ENCODE data around the gene DNMBP. TPM values are rescaled to one million over a fixed set of nuclear protein-coding genes. Genes with fewer than 3 reads are reported as not detected.

The DNMBP gene
- total RNA-seq, 1 donor from 2014 or later, result 47.5 TPM

GRCh38 chr10:100022403-100022802 is 12.7 kb upstream of the DNMBP start:
- Mint-ChIP-seq H3K27ac (no peak overlapping the region), H3K4me3 (ENCODE audit: low read depth) (no peak overlapping the region), H3K27me3 (no peaks in the 10 kb centered on the region), H3K4me1 (ENCODE audit: low read depth) (peaks cover 25% of the 10 kb centered on the region), H3K36me3 (ENCODE audit: insufficient read depth) (no peaks in the 10 kb centered on the region), H3K9me3 (ENCODE audit: low read depth) (no peaks in the 10 kb centered on the region)
- no peak for TF ChIP-seq CTCF (IDR thresholded peaks at IDR 0.05; ENCODE audit: unreplicated experiment)
- DNase-seq (ENCODE audit: low spot score, unreplicated experiment), result no peak

- Mint-ChIP-seq H3K4me3 (ENCODE audit: low read depth) (no peak overlapping the region), H3K36me3 (ENCODE audit: insufficient read depth) (no peaks in the 10 kb centered on the region), H3K27ac (no peak overlapping the region), H3K27me3 (no peaks in the 10 kb centered on the region), H3K9me3 (ENCODE audit: low read depth) (no peaks in the 10 kb centered on the region), H3K4me1 (ENCODE audit: low read depth) (peaks cover 25% of the 10 kb centered on the region)
- DNase-seq (ENCODE audit: low spot score, unreplicated experiment), result no peak
- no peak for TF ChIP-seq CTCF (IDR thresholded peaks at IDR 0.05; ENCODE audit: unreplicated experiment)
These were observed 11.6 kb upstream of the DNMBP start for GRCh38 chr10:100021322-100021721.

DNA sequence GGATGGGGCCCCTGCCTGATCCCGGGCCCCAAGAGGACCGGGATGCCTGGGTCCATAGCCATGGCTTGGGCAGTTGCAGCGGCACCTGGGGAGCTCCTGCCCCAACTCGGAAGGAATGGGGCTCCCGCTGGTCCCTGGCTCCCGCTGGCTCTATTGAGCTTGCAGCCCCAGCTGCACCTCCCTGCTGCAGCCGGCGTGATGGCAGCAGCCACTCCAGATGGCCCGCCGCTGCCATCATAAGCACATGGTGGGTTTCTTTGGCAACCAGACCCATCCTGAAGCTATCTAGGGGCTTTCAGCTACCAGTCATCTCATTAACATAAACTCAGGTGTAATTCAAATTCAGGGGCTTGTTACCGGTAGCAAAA is 11.1 kb upstream of the DNMBP start:
- DNase-seq (ENCODE audit: low spot score, unreplicated experiment), result no peak
- Mint-ChIP-seq H3K4me3 (ENCODE audit: low read depth) (no peak overlapping the region), H3K4me1 (ENCODE audit: low read depth) (peaks cover 25% of the 10 kb centered on the region), H3K27ac (no peak overlapping the region), H3K36me3 (ENCODE audit: insufficient read depth) (no peaks in the 10 kb centered on the region), H3K9me3 (ENCODE audit: low read depth) (no peaks in the 10 kb centered on the region), H3K27me3 (no peaks in the 10 kb centered on the region)
- no peak for TF ChIP-seq CTCF (IDR thresholded peaks at IDR 0.05; ENCODE audit: unreplicated experiment)

GRCh38 chr10:100020142-100020885 is 10.6 kb upstream of the DNMBP start:
- Mint-ChIP-seq H3K9me3 (ENCODE audit: low read depth) (no peaks in the 10 kb centered on the region), H3K27ac (peak overlapping the region; percentile 84), H3K27me3 (no peaks in the 10 kb centered on the region), H3K4me1 (ENCODE audit: low read depth) (peaks cover 24% of the 10 kb centered on the region), H3K4me3 (ENCODE audit: low read depth) (peak overlapping the region; percentile 0), H3K36me3 (ENCODE audit: insufficient read depth) (no peaks in the 10 kb centered on the region)
- TF ChIP-seq CTCF (IDR thresholded peaks at IDR 0.05; ENCODE audit: unreplicated experiment), result no peak
- DNase-seq (ENCODE audit: low spot score, unreplicated experiment), result no peak

GRCh38 chr10:100019787-100020141 is 10.0 kb upstream of the DNMBP start:
- no peak for DNase-seq (ENCODE audit: low spot score, unreplicated experiment)
- Mint-ChIP-seq H3K27ac (peak overlapping the region; percentile 84), H3K27me3 (no peaks in the 10 kb centered on the region), H3K9me3 (ENCODE audit: low read depth) (no peaks in the 10 kb centered on the region), H3K4me3 (ENCODE audit: low read depth) (peak overlapping the region; percentile 0), H3K36me3 (ENCODE audit: insufficient read depth) (no peaks in the 10 kb centered on the region), H3K4me1 (ENCODE audit: low read depth) (peaks cover 20% of the 10 kb centered on the region)
- peak; percentile 35 for TF ChIP-seq CTCF (IDR thresholded peaks at IDR 0.05; ENCODE audit: unreplicated experiment)

Data from progenitor cell of endocrine pancreas (in vitro differentiated cells).